ENCODE results near the gene ZDBF2. TPM values are rescaled to one million over a fixed set of nuclear protein-coding genes. Genes with fewer than 3 reads are reported as not detected.

Gene ZDBF2
- total and polyA plus RNA-seq, 9 of the 15 experiments (the other 6 are each of a cell fraction or from before 2014, with no cell fraction given) = 0.01 to 0.04 (median 0.03) TPM; not detected in 3

DNA sequence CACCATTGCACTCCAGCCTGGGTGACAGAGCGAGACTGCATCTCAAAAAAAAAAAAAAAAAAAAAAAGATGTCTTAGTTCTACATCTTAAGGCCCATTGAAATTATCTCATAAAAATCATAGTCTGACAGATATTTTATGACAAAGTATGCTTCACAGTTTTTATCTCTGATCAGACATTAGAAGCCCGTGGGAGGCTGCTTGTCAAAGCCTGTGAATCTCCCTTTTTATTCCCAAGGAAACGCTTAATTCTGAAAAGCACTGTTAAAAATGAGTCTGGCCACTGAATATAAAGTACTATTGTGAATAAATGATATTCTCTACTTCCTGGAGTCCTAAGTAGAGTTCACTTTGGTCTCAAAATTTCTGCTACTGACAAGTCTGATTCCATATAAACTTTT, 71.1 kb downstream of the ZDBF2 start:
- no peaks in the 10 kb centered on the region for H3K79me2 ChIP-seq (ENCODE audit: control insufficient read depth, insufficient read depth, low read length)
- no peak overlapping the region for H3K9ac ChIP-seq (ENCODE audit: insufficient read depth in 1 of 2, low read depth in 2 of 2, low read length in 2 of 2)
- H2AFZ ChIP-seq (ENCODE audit: low read depth, low read length) = no peak overlapping the region
- H3K9me3 ChIP-seq (replicated peaks; ENCODE audit: control insufficient read depth, insufficient read depth, low read depth, low read length) = no peaks in the 10 kb centered on the region
- no peak overlapping the region for H3K27ac ChIP-seq (ENCODE audit: extremely low read depth, low read depth, low read length)
- FAIRE-seq (no peak), DNase-seq (ENCODE audit: extremely low read depth in 1 of 4, low spot score in 3 of 4) (no peak), ATAC-seq (no peak)
- no peak overlapping the region for H3K4me3 ChIP-seq
- intact Hi-C loops (cut with micrococcal nuclease) = no loop called here
- BruUV-seq (replicated peaks) = no TSS peak
- no peaks in the 10 kb centered on the region for H3K27me3 ChIP-seq (ENCODE audit: control insufficient read depth in 2 of 2, insufficient read depth in 2 of 2, low read length in 2 of 2)
- H4K20me1 ChIP-seq (replicated peaks; ENCODE audit: control insufficient read depth, insufficient read depth, low read length) = no peaks in the 10 kb centered on the region
- H3K9me1 ChIP-seq (ENCODE audit: control insufficient read depth, insufficient read depth, low read length) = no peaks in the 10 kb centered on the region
- no peaks in the 10 kb centered on the region for H3K36me3 ChIP-seq (ENCODE audit: control insufficient read depth, insufficient read depth, low read length)
- in situ Hi-C loops (cut with MboI) = no loop called here
- POLR2A ChIA-PET = no interaction called here
- no peaks in the 10 kb centered on the region for H3K4me1 ChIP-seq (replicated peaks in 1 of 2; ENCODE audit: control insufficient read depth in 2 of 2, insufficient read depth in 2 of 2, low read length in 2 of 2)
- WGBS (ENCODE audit: insufficient coverage, low coverage, missing lambda C conversion rate) = 4% methylated on average over 2 of the region's 3 CpGs
- no peak overlapping the region for H3K4me2 ChIP-seq (ENCODE audit: insufficient read depth, low read length)
- CTCF ChIA-PET (ENCODE audit: low intra/inter-chr PET ratio) = no interaction called here
- TF ChIP-seq LARP7 (IDR thresholded peaks at IDR 0.05) (no peak), CBX3 (IDR thresholded peaks at IDR 0.05; ENCODE audit: borderline replicate concordance in 1 of 2, low read length in 2 of 2) (no peak), RBM14 (IDR thresholded peaks at IDR 0.05; ENCODE audit: borderline replicate concordance, insufficient read depth, low read depth, low read length) (no peak), ESRRA (IDR thresholded peaks at IDR 0.05; ENCODE audit: borderline replicate concordance, low read depth) (no peak), ZNF79 (CRISPR knock-in tag; IDR thresholded peaks at IDR 0.05; ENCODE audit: low read depth) (no peak), ATF7 (IDR thresholded peaks at IDR 0.05) (no peak), ZNF197 (CRISPR knock-in tag; IDR thresholded peaks at IDR 0.05; ENCODE audit: low read depth) (no peak), KDM1A (IDR thresholded peaks at IDR 0.05) (no peak), DPF2 (IDR thresholded peaks at IDR 0.05) (no peak), ZBED1 (IDR thresholded peaks at IDR 0.05) (no peak), CBFA2T2 (conservative IDR thresholded peaks at IDR 0.05) (no peak), RBM15 (IDR thresholded peaks at IDR 0.05; ENCODE audit: insufficient read depth, low read length) (no peak), ZNF121 (CRISPR knock-in tag; conservative IDR thresholded peaks at IDR 0.05) (no peak)
- TF ChIP-seq, protein P1, sequence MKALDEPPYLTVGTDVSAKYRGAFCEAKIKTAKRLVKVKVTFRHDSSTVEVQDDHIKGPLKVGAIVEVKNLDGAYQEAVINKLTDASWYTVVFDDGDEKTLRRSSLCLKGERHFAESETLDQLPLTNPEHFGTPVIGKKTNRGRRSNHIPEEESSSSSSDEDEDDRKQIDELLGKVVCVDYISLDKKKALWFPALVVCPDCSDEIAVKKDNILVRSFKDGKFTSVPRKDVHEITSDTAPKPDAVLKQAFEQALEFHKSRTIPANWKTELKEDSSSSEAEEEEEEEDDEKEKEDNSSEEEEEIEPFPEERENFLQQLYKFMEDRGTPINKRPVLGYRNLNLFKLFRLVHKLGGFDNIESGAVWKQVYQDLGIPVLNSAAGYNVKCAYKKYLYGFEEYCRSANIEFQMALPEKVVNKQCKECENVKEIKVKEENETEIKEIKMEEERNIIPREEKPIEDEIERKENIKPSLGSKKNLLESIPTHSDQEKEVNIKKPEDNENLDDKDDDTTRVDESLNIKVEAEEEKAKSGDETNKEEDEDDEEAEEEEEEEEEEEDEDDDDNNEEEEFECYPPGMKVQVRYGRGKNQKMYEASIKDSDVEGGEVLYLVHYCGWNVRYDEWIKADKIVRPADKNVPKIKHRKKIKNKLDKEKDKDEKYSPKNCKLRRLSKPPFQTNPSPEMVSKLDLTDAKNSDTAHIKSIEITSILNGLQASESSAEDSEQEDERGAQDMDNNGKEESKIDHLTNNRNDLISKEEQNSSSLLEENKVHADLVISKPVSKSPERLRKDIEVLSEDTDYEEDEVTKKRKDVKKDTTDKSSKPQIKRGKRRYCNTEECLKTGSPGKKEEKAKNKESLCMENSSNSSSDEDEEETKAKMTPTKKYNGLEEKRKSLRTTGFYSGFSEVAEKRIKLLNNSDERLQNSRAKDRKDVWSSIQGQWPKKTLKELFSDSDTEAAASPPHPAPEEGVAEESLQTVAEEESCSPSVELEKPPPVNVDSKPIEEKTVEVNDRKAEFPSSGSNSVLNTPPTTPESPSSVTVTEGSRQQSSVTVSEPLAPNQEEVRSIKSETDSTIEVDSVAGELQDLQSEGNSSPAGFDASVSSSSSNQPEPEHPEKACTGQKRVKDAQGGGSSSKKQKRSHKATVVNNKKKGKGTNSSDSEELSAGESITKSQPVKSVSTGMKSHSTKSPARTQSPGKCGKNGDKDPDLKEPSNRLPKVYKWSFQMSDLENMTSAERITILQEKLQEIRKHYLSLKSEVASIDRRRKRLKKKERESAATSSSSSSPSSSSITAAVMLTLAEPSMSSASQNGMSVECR (CRISPR knock-in tag; IDR thresholded peaks at IDR 0.05) = no peak
- TF ChIP-seq, protein P2, sequence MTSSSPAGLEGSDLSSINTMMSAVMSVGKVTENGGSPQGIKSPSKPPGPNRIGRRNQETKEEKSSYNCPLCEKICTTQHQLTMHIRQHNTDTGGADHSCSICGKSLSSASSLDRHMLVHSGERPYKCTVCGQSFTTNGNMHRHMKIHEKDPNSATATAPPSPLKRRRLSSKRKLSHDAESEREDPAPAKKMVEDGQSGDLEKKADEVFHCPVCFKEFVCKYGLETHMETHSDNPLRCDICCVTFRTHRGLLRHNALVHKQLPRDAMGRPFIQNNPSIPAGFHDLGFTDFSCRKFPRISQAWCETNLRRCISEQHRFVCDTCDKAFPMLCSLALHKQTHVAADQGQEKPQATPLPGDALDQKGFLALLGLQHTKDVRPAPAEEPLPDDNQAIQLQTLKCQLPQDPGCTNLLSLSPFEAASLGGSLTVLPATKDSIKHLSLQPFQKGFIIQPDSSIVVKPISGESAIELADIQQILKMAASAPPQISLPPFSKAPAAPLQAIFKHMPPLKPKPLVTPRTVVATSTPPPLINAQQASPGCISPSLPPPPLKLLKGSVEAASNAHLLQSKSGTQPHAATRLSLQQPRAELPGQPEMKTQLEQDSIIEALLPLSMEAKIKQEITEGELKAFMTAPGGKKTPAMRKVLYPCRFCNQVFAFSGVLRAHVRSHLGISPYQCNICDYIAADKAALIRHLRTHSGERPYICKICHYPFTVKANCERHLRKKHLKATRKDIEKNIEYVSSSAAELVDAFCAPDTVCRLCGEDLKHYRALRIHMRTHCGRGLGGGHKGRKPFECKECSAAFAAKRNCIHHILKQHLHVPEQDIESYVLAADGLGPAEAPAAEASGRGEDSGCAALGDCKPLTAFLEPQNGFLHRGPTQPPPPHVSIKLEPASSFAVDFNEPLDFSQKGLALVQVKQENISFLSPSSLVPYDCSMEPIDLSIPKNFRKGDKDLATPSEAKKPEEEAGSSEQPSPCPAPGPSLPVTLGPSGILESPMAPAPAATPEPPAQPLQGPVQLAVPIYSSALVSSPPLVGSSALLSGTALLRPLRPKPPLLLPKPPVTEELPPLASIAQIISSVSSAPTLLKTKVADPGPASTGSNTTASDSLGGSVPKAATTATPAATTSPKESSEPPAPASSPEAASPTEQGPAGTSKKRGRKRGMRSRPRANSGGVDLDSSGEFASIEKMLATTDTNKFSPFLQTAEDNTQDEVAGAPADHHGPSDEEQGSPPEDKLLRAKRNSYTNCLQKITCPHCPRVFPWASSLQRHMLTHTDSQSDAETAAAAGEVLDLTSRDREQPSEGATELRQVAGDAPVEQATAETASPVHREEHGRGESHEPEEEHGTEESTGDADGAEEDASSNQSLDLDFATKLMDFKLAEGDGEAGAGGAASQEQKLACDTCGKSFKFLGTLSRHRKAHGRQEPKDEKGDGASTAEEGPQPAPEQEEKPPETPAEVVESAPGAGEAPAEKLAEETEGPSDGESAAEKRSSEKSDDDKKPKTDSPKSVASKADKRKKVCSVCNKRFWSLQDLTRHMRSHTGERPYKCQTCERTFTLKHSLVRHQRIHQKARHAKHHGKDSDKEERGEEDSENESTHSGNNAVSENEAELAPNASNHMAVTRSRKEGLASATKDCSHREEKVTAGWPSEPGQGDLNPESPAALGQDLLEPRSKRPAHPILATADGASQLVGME (CRISPR knock-in tag; IDR thresholded peaks at IDR 0.05) = no peak

Data from K562 (cell line).